Activated CD8-positive, alpha-beta T cell treated with anti-CD3 and anti-CD28 coated beads for 36 hours (primary cell): Measurements from ENCODE around the gene IL22RA1. TPM values are rescaled to one million over a fixed set of nuclear protein-coding genes. Genes with fewer than 3 reads are reported as not detected.

Source experiments
- ATAC-seq: fragments of 200-7000 bp; cut with Tn5 transposase; one replicate; pipeline ENCODE4 v1.10.0; 2021; ENCODE audit warnings: mild to moderate bottlenecking, moderate library complexity
- CTCF ChIA-PET: fragments of 350-600 bp; sonication (Branson Sonifier 250); formaldehyde crosslinking; loops from one replicate; lab custom pipeline; 2021; ENCODE audit warnings: antibody characterized with exemption; lab: Charles Lee
- POLR2A ChIA-PET: fragments of 350-600 bp; sonication (Branson Sonifier 250); formaldehyde crosslinking; loops from one replicate; lab custom pipeline; 2021; ENCODE audit warnings: antibody characterized with exemption; lab: Charles Lee
- DNase-seq: peaks from one replicate; pipeline ENCODE4 v3.0.0-alpha.2; 2020
- H3K27ac Mint-ChIP-seq: one replicate; pipeline ENCODE4 v1.8.0; 2021; ENCODE audit warnings: mild to moderate bottlenecking, mixed read lengths
- H3K27me3 Mint-ChIP-seq: one replicate; pipeline ENCODE4 v1.8.0; 2021; ENCODE audit warnings: mixed read lengths
- H3K36me3 Mint-ChIP-seq: one replicate; pipeline ENCODE4 v1.8.0; 2021; ENCODE audit warnings: low read depth, mixed read lengths
- H3K4me1 Mint-ChIP-seq: one replicate; pipeline ENCODE4 v1.8.0; 2021; ENCODE audit warnings: low read depth, mixed read lengths
- H3K4me3 Mint-ChIP-seq: one replicate; pipeline ENCODE4 v1.8.0; 2021; ENCODE audit warnings: mild to moderate bottlenecking, moderate library complexity, mixed read lengths
- H3K9me3 Mint-ChIP-seq: one replicate; pipeline ENCODE4 v1.8.0; 2021; ENCODE audit warnings: mixed read lengths
- intact Hi-C: fragments of 100-400 bp; cut with micrococcal nuclease; formaldehyde crosslinking; loops from one replicate; pipeline ENCODE4 v1.10.0; 2022
- total RNA-seq, 2 experiments: library from RNA; stranded (reverse); gene quantifications; one replicate each; pipeline ENCODE4 v1.2.3, GENCODE V29; 2021
- TF ChIP-seq, protein P1 (sequence below): fragments of 200-600 bp; IDR thresholded peaks from one replicate; pipeline ENCODE4 v1.8.0; 2022; ENCODE audit warnings: antibody characterized with exemption, mild to moderate bottlenecking

Gene IL22RA1
- total RNA-seq, 2 experiments from 2014 or later: not detected

DNA sequence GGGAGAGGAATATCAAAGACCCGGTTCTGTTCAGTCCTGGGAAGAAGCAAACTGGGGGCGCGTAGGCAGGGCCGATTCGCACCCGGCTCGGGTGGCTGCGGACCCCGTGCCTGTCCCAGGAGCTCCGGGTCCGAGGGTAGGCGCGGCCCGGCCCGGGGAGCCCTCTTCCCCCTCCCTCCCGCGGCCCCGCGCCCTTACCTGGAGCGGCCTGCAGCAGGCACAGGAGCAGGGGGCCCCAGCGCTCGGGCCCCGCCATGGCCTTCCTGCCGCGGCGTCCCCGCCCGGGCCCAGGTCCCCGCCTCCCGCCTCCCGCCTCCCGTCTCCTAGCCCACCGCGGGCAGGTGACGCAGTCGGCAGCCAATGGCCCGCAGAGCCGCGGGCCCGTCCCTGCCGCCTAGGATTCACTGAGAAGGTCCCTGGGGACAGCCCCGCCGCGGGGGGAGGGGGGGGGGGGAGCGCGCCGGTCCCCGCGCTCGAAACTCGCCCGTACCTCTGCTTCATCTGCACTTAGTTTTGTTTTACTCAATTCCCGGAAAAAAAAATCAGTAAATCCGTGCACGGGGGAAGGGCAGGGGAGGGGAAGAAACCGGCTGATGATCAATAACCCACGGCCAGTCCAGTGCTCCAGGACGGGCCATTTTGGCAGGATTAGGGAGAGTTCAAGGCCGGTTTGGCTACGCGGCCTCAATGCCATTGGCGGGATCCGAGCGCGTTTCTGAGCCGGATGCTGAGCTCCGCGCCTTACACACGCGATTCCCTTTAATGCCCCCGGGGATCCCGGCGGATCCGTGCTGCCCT lies 44.3 kb upstream of the IL22RA1 start, which contains the start of gene IFNLR1:
IFNLR1 (minus strand) TSS at position 297 of the 798 bp plus-strand sequence; CDS start at position 256, 41 bp downstream.
- peaks cover 7% of the 10 kb centered on the region for H3K9me3 Mint-ChIP-seq
- no peaks in the 10 kb centered on the region for H3K27me3 Mint-ChIP-seq
- ChIA-PET POLR2A (interaction anchor here (0.6 to 1.7 kb wide), 3 partner anchors 37 to 335 kb away, joined by 3 to 6 read pairs (median 3); no protein-coding TSS in a partner anchor), CTCF (interaction anchor here (0.6 to 9.0 kb wide), 8 partner anchors 13 to 510 kb away, joined by 3 to 127 read pairs (median 6); partner anchors contain the start of gene NIPAL3)
- intact Hi-C loops: loop anchor here (5.0 kb wide), 1 partner anchor 35 kb away; no protein-coding TSS in a partner anchor
- TF ChIP-seq, protein P1, sequence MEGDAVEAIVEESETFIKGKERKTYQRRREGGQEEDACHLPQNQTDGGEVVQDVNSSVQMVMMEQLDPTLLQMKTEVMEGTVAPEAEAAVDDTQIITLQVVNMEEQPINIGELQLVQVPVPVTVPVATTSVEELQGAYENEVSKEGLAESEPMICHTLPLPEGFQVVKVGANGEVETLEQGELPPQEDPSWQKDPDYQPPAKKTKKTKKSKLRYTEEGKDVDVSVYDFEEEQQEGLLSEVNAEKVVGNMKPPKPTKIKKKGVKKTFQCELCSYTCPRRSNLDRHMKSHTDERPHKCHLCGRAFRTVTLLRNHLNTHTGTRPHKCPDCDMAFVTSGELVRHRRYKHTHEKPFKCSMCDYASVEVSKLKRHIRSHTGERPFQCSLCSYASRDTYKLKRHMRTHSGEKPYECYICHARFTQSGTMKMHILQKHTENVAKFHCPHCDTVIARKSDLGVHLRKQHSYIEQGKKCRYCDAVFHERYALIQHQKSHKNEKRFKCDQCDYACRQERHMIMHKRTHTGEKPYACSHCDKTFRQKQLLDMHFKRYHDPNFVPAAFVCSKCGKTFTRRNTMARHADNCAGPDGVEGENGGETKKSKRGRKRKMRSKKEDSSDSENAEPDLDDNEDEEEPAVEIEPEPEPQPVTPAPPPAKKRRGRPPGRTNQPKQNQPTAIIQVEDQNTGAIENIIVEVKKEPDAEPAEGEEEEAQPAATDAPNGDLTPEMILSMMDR: no peak
- ATAC-seq (peak; percentile 90), DNase-seq (peak; percentile 91)
- H3K4me3 Mint-ChIP-seq: peak within 1 kb of the TSS; percentile 78
- peak within 1 kb of the TSS; percentile 56 for H3K27ac Mint-ChIP-seq
- H3K4me1 Mint-ChIP-seq: peaks cover 65% of the 10 kb centered on the region
- H3K36me3 Mint-ChIP-seq: peaks cover 1% of the 10 kb centered on the region

DNA sequence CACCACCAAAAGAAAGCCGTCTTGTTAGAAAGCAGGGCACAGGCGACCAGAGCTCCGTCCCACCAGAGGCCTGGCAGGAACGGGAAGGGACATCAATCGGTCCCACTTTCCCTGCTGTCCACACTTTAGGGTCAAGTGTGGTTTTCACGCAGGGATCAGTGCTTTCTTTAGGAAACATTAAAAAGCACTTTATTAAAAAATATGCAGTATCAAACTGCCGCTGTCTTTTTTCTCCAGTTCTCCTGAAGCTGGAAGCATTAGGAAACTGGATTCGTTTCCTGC lies 43.7 kb upstream of the IL22RA1 start:
- H3K36me3 Mint-ChIP-seq: peaks cover under 1% of the 10 kb centered on the region
- ChIA-PET POLR2A (interaction anchor here (1.7 kb wide), 1 partner anchor 36 kb away, joined by 6 read pairs; no protein-coding TSS in a partner anchor), CTCF (interaction anchor here (0.6 to 9.0 kb wide), 6 partner anchors 13 to 510 kb away, joined by 3 to 127 read pairs (median 11); no protein-coding TSS in a partner anchor)
- H3K4me3 Mint-ChIP-seq: peak overlapping the region; percentile 78
- intact Hi-C loops: loop anchor here (5.0 kb wide), 1 partner anchor 34 kb away; no protein-coding TSS in a partner anchor
- peaks cover 60% of the 10 kb centered on the region for H3K4me1 Mint-ChIP-seq
- peak overlapping the region; percentile 56 for H3K27ac Mint-ChIP-seq
- no peaks in the 10 kb centered on the region for H3K27me3 Mint-ChIP-seq
- DNase-seq (no peak), ATAC-seq (no peak)
- TF ChIP-seq, protein P1: no peak
- peaks cover 5% of the 10 kb centered on the region for H3K9me3 Mint-ChIP-seq

- H3K4me1 Mint-ChIP-seq: peaks cover 55% of the 10 kb centered on the region
- H3K27me3 Mint-ChIP-seq: no peaks in the 10 kb centered on the region
- ChIA-PET CTCF (interaction anchor here (0.9 to 9.0 kb wide), 5 partner anchors 14 to 456 kb away, joined by 4 to 127 read pairs (median 18); no protein-coding TSS in a partner anchor), POLR2A (interaction anchor here (1.7 kb wide), 1 partner anchor 36 kb away, joined by 6 read pairs; no protein-coding TSS in a partner anchor)
- TF ChIP-seq, protein P1: no peak
- peak overlapping the region; percentile 56 for H3K27ac Mint-ChIP-seq
- no peaks in the 10 kb centered on the region for H3K36me3 Mint-ChIP-seq
- H3K9me3 Mint-ChIP-seq: peaks cover 1% of the 10 kb centered on the region
- DNase-seq: no peak
- ATAC-seq: no peak
- intact Hi-C loops: loop anchor here (5.0 kb wide), 1 partner anchor 34 kb away; no protein-coding TSS in a partner anchor
- H3K4me3 Mint-ChIP-seq: peak overlapping the region; percentile 78
Observed at GRCh38 chr1:24186031-24186710, 43.2 kb upstream of the IL22RA1 start.

- ChIA-PET CTCF (interaction anchor here (1.0 to 9.0 kb wide), 5 partner anchors 15 to 207 kb away, joined by 3 to 127 read pairs (median 18); no protein-coding TSS in a partner anchor), POLR2A (interaction anchor here (0.5 to 0.6 kb wide), 2 partner anchors 21 to 222 kb away, joined by 3 read pairs; no protein-coding TSS in a partner anchor)
- no peak overlapping the region for H3K4me3 Mint-ChIP-seq
- DNase-seq (no peak), ATAC-seq (no peak)
- H3K36me3 Mint-ChIP-seq: no peaks in the 10 kb centered on the region
- no peaks in the 10 kb centered on the region for H3K27me3 Mint-ChIP-seq
- H3K27ac Mint-ChIP-seq: no peak overlapping the region
- H3K9me3 Mint-ChIP-seq: no peaks in the 10 kb centered on the region
- TF ChIP-seq, protein P1: no peak
- peaks cover 44% of the 10 kb centered on the region for H3K4me1 Mint-ChIP-seq
- intact Hi-C loops: loop anchor here (5.0 kb wide), 1 partner anchor 33 kb away; no protein-coding TSS in a partner anchor
Observed at GRCh38 chr1:24185076-24185475, 42.1 kb upstream of the IL22RA1 start.
